ENCODE data around the gene MEGF6.

Gene MEGF6

DNA sequence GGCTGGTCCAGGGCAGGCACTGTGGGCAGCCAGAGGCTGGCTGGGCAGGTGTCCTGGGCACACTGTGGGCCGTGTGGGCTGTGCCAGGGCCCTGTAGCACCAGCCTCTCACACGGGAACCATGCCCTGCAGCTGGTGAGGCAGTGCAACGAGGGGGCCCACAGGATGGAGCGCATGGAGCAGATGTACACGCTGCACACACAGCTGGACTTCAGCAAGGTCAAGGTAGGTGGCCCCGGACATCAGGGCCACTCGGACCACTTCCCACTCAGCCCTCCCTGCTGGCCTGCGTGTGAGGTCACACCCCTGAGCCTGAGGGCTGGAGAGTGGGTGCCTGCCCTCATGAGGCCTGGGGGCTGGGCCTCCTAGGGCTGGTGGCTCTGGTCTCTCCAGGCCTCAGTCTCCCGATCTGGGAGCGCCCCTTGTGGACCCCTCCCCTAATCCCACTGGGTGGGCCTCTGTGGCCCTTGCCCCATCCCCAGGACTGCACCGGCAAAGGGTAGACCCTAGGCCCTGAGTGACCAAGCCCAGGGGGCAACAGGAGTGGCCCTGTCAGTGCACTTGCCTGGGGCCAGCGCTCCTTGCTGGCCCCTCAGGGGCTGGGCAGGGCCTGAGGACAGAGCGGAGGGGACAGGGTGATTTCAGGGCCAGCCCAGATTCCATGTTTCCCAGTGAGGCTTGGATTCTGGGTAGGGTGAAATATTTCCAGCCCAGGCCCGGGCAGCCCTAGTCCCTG, 135.3 kb downstream of the MEGF6 start:
- no peak for DNase-seq

DNA sequence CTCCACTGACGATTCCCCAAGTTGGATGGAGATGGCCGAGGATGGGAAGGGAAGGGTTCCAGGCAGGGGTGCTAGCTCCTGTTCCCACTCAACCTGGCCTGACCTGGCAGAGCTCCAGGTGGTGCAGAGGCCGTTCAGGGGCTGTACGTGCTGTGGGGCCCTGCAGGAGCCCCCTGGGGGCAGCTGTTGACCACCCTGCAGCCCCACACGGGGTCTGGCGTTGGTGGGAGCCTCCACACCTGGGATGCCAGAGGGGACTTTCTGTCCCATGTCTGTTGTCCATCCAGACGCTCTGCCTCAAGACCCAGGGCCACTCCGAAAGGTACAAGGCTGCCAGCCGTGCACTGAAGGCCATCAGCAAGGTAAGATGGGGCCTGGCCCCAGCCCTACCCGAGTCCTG, 136.9 kb downstream of the MEGF6 start:
- DNase-seq: no peak

DNA sequence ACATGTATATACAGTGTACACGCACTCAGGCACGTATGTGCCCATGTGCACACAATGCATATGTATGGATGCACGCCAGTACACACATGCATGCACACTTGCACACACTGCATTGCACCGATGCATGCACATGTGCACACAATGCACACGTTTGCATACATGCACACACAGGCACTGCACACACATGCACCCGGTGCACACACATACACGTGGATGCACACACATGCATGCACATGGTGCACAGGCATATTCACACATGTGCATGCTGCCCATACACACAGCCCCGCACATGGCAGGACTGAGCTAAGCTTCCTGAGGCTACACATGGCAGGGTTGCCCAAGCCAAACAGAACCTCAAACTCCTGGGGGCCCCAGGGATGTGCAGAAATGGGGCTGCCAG, 137.3 kb downstream of the MEGF6 start:
- DNase-seq: no peak

DNA sequence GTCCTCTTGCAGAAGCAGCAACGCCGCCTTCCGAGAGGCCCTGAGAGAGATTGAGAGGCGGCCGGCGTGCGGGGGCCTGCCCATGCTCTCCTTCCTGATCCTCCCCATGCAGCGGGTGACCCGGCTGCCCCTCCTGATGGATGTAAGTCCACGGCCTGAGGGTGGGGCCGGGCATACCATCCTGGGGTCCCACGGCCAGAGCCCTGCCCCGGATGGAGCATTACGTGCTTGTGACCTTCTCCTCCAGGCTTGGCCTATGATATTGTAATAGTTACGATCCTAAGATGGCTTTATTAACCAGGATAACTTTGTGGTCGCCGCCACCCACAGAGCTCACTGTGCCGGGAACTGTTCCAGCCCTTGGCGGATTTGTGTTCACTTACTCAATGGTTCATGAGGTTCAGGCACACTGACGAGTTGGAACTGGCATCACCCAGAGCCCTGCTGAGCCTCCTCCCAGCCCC, 137.9 kb downstream of the MEGF6 start:
- peak in 4 of 56 donors; percentile 20 to 42 (median 28) for DNase-seq

DNA sequence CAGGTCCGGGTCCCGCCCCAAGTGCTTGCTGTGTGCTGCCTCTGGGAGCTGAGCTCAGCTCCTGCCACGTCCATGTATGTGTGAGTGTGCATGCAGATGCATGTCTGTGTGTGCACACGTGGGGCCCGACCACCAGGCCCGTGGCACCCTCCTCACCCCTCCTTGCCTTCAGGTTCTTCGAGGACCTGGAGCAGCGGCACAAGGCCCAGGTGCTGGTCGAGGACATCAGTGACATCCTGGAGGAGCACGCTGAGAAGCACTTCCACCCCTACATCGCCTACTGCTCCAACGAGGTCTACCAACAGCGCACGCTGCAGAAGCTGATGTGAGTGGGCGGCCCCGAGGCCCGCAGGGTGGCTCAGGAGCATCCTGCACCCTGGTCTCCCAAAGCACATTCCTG, 138.4 kb downstream of the MEGF6 start:
- DNase-seq: no peak

DNA sequence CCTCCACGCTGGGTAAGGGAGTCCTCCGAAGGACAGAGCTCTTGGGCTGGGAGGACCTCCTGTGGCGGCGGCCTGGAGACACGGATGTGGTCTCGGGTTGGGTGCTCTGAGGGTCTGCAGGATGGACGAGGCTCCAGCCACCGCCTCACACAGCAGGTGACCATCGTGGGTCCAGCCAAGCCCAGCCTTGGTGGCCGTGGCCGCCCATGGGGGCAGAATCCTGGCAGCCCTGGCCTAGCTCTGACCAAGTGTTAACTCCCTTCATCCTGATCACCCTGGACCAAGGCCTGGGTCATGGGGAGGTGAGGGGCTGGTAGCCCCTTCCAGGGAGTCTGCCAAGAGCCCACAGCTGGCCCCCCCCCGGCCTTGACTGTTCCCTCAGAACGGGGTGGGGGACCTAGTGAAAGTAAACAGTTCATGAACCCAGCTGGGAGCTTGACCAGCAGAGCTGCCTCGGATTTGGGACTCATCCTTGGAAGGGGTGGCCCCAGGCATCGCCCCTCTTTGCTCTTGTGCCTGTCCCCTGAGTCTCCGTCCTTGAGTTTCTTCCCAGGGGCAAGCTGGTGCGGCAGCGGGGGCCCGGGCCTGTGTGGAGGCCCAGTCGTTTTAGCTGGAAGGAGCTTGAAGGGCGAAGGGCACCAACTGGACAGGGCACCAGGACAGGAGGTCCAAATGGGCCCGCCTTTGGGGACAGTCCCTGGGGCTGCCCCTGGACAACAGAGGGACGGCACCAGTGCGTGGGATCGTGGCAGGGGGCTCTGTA, 139.0 kb downstream of the MEGF6 start:
- DNase-seq: no peak

DNA sequence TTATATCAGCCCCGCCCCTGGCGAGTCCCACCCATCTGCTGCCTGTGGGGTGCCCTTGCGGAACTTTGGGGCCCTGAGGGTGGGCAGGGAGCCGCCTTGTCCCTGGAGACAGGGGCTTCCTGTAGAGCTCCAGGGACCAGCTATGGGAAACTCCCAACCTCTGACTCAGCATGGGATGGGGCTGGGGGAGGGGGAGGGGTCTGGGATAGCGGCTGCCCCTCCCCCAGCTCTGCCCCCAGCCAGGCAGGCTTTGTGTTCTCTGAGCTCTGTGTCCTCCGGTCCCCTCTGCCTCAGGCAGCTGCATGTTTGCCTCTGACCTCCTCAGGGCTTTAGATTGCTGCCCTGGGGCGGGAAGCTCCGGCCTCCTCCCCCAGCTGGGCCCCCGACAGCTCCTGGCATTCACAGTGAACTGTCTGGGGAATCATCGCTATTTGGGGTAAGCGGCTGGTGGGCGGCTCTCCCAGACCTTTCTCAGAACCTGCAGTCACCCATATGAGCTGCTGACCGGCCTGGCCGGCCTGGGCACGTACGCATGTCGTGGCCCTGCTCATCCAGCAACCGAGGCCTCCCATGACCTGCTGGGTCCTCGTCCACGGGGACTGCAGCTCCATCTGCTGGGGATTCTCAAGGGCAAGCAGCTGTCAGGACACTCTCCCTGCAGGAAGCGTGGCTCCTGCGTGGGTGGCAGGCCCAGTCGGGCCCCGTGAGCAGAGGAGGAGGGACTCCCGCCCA, 139.8 kb downstream of the MEGF6 start:
- DNase-seq: peak in 17 of 56 donors; percentile 4 to 57 (median 30)

DNA sequence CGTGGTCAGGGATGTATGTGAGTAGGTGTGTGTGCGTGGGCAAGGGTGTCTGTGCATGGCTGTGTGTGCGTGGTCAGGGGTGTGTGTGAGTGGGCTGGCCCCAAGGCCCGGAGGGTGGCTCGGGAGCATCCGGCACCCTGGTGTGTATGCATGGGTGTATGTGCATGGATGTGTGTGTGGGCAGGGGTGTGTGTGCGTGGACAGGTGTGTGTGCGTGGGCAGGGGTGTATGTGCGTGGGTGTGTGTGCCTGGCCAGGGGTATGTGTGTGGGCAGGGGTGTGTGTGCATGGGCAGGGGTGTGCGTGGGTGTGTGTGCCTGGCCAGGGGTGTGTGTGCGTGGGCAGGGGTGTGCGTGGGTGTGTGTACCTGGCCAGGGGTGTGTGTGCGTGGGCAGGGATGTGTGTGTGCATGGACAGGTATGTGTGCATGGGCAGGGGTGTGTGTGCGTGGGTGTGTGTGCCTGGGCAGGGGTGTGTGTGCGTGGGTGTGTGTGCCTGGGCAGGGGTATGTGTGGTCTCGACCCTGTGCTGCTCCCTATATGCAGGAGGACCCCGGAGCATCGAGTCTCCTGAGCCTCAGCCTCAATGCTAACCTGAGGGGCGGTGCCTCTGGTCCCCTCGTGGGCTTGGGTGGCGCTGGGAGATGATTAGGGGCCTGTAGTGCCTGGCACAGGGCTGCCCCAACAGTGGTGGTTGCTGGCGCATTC, 140.5 kb downstream of the MEGF6 start:
- DNase-seq: peak in 2 of 56 donors; percentile 17 to 75

DNA sequence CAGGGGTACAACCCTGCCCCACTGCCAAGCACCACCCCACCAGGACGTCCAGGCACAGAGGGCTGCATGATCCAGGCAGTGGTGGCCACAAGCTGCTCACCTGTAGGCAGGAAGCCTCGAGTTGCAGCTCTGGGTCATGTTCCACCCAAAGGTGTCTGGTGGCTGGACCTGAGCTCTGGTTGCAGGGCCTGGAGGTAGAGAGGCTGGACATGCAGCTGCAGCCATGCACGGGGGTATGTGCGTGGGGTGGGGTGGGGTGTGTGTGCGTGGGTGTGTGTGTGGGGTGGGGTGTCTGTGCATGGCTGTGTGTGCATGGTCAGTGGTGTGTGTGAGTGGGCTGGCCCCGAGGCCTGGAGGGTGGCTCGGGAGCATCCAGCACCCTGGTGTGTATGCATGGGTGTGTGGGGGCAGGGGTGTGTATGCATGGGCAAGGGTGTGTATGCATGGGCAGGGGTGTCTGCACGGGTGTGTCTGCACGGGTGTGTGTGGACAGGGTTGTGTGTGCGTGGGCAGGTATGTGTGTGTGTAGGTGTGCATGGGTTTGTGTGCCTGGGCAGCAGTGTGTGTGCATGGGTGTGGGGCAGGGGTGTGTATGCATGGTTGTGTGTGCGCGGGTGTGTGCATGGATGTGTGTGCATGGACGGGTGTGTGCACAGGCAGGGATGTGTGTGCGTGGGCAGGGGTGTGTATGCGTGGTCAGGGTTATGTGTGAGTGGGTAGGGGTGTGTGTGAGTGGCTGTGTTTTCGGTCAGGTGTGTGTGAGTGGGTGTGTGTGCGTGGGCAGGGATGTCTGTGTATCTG, 141.3 kb downstream of the MEGF6 start:
- peak in 1 of 56 donors; percentile 74 for DNase-seq

DNA sequence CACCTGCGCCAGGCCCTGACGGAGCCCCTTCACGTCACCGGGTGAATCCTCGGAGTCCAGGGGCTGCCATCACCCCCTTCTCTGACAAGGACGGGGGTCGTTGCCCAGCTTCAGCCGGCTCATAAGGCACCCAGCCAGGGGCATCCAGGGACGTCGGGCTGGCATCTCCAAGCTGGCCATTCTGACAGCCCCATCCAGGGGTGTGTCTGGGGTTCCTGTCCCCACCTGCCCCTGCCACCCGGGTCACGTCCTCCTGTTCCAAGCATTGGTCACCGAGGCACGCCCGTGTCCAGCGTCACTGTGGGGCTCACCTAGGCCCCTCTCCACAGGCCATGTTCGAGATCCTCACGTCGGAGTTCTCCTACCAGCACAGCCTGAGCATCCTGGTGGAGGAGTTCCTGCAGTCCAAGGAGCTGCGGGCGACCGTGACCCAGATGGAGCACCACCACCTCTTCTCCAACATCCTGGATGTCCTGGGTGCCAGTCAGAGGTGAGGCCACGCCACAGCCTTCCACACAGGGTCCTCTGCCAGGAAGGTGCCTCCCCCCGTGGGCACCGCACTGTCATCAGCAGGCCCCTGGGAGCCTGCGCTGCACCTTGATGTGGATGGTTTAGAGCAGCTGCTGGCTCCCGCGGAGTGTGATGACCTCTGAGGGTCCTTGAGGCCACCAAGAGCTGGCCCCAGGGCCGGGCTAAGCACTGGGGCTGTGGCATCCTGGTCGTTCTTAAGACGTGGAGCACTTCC, 142.0 kb downstream of the MEGF6 start:
- DNase-seq: no peak

DNA sequence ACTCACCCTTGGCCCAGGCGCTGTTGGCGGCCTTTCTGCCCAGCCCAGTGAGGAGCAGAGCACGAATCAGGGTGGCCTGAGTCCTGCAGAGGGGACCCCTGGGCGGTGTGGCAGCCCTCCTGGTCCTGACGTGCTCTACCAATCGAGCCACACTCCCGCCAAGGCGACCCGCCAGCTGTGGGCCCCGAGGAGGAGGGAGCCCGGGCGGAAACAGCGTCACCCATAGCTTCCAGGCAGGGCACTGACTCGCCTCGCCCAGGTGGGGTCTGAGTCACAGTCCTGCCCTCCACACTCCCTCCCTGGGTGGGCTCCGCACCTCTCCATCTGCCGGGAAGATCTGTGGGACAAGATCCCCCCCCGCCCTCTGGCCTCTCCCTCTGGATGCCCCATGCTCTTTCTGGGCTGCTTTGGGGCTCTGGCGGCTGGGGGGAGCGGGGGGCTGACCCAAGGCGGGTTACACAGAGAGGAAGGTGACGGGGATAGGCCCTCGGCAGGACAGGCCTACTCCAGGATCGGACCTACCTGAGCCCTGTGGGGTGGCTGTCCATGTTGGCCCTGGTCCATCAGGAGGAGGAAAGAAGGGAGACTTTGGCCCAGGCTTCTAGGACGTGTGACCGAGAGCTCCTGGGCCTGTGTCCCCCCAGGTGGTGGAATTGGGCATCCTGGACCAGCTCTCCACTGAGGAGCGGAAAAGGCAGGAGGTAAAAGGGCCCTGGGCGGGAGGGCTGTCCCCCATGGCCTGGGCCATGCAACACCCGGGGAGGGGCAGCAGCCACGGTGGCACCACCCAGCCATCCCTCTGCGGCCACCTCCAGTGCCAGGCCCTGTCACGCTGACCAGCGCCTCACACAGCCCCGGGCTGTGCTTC, 142.8 kb downstream of the MEGF6 start:
- no peak for DNase-seq

DNA sequence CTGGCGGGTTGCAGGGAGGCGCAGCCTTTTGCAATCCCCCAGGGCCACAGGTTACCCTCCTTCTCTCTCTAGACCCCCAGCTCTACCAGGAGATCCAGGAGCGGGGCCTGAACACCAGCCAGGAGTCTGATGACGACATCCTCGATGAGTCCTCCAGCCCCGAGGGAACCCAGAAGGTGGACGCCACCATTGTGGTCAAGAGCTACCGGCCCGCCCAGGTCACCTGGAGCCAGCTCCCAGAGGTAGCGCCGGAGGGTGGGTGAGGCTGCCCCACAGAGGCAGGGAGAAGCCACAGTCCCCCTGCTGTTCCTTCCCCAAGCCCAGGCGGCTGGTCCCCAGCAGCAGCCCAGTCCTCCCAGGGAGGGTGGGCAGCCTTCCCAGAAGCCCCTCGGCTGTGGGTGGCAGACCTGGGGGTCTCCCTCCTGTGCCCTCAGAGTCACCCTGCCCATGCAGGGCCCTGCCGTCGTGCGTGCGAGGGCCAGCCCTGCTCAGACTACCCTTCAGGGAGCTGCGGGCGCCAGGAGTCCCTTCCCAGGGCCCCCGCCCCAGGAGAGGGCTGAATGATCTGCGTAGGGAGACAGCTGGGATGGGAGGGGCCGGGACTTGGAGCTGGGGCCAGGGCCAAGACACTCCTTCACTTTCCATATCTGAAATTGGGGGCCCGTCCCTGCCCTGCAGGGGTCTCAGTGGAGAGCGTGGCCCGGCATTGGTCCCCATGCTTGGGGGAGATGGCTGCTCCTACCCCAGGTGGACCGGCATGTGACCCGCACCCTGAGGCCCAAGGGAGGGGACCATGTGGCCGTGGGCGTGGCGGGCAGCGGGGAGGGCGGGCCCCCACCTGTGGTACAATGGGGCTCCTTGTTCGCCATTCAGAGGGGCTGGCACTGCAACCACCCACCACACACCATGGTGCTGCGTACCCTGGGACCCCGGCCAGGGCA, 143.9 kb downstream of the MEGF6 start:
- DNase-seq: no peak

DNA sequence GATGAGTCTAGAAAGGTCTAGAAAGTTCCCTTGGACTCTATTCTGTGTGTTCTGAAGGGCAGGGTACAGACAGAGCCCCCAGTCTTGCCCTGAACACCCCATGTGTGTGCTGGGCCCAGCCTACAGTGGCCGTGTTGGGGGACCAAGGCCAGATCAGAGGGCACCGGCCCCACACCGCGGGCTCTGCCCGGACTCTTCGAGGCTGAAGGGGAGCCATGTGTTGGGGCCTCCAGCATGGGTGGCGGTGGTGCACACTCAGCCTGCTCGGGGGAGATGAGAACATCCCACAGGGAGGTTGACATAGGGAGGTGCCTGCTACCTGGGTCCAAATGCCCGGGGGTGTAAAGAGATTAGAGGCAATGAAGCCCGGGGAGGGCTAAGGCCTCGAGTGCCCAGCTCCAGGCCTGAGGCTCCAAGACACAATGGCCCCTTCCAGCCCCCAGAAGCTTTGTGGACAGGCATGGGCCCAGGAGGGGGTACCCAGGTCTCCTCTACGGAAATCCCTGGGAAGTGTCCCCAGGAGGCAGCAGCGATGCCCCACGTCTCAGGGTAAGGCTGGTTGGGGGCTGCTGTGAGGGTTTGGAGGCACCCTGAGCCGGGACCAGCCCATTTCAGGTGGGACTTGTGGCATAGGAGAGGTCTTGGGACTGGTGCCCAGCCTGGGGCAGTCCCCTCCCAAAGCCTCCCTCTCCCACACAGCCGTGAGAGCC, 144.8 kb downstream of the MEGF6 start:
- DNase-seq: no peak

DNA sequence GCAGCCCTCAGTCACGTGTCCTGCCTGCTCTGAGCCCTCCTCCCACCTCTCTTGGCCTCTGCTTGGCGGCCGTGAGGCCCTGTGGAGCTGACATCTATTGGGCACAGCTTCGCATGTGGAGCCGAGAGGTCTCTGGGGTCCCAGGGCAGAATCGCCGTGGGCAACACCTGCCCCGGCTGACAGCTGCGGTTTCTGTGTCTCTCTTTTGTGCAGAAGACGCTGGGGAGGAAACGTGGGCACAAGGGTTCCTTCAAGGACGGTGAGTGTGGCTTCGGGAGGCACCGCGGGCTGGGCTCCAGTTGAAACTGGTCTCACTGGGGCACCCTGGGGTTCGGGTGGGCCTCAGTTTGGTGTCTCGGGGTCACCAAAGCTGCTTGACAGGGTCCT, 145.4 kb downstream of the MEGF6 start:
- no peak for DNase-seq

DNA sequence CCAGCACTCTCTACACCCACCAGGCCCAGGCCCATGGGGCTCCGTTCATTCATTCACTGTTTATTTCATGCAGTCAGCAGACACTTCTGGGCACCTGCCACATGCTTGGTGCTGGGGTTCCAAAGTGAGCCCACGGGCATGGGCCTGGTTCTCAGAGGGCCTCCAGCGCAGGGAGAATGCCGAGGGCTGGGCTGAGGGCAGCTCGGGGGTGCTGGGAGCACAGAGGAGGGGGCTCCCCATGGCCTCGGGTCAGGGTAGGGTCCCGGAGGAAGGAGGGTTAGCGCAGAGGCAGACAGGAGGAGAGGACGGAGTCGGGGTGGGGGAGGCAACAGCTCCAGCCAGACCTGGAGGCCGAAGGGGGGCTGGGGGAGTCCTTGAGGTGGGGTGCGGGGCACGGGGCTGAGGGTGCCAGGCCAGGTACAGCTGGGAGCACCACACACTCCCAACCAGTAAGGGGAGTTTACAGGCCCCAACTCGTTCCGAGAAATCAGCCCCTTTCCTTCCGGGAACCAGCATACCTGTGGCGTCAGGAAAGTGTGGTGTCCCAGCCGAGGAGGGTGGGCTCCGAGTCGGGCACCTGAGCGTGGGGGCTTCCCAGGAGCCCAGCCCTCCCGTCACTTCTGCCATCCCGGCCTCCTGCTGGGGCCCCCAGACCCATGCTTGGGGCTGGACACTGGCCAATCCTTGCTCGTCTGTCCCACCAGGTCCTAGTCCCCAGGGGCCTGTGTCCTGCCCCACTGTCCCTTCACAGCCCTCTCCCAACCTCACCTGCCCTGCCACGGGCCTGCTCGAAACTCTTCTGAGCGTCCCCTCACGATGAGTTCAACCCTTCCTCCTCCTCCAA, 146.0 kb downstream of the MEGF6 start:
- no peak for DNase-seq

DNA sequence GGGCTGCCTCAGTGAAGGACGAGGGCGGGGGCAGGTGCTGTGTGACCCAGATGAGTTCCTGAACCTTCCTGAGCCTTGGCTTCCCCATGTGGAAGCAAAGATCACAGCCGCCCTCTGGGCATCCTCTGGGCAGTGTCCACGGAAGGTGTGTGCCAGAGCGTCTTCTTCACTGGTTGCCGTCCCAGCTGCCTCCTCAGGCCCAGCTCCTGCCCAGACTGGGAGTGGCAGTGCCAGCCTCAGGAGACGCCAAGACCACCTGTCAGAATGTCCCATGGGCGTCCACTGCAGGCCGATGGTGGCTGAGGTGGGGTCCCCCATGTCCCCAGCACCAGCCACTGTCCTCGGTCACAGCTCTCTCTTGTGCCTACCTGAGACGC, 146.7 kb downstream of the MEGF6 start:
- no peak for DNase-seq

Data from amygdala (tissue), 56 donors.